Activated naive CD4-positive, alpha-beta T cell treated with anti-CD3 and anti-CD28 coated beads, Interleukin-2, amount 50 U/mL, for 72 hours (primary cell): Measurements from ENCODE around the gene MINDY1. TPM values are rescaled to one million over a fixed set of nuclear protein-coding genes. Genes with fewer than 3 reads are reported as not detected.

Experiments
- ATAC-seq, 2 donors: fragments of 150-1000 bp; cut with Tn5 transposase; 2 replicates each; pipeline ENCODE4 v1.10.0; 2021; ENCODE audit warnings: mild to moderate bottlenecking in 2 of 2, moderate library complexity in 2 of 2
- DNase-seq, 2 donors: peaks; one replicate each; pipeline ENCODE4 v3.0.0; 2021 to 2022; ENCODE audit warnings: low spot score in 2 of 2
- H3K27ac Mint-ChIP-seq, 2 donors: one replicate each; pipeline ENCODE4 v1.8.0; 2022; ENCODE audit warnings: mild to moderate bottlenecking in 2 of 2, mixed read lengths in 2 of 2
- H3K36me3 Mint-ChIP-seq, 2 donors: one replicate each; pipeline ENCODE4 v1.8.0; 2022; ENCODE audit warnings: mixed read lengths in 2 of 2
- H3K9me3 Mint-ChIP-seq, 2 donors: one replicate each; pipeline ENCODE4 v1.8.0; 2022; ENCODE audit warnings: mixed read lengths in 2 of 2
- total RNA-seq, 2 donors: library from RNA; stranded (reverse); gene quantifications; one replicate each; pipeline ENCODE4 v1.2.3, GENCODE V29; 2022

The MINDY1 gene, protein sequence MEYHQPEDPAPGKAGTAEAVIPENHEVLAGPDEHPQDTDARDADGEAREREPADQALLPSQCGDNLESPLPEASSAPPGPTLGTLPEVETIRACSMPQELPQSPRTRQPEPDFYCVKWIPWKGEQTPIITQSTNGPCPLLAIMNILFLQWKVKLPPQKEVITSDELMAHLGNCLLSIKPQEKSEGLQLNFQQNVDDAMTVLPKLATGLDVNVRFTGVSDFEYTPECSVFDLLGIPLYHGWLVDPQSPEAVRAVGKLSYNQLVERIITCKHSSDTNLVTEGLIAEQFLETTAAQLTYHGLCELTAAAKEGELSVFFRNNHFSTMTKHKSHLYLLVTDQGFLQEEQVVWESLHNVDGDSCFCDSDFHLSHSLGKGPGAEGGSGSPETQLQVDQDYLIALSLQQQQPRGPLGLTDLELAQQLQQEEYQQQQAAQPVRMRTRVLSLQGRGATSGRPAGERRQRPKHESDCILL
- total RNA-seq: 10 to 100 TPM; 23.3 to 32.3 TPM

DNA sequence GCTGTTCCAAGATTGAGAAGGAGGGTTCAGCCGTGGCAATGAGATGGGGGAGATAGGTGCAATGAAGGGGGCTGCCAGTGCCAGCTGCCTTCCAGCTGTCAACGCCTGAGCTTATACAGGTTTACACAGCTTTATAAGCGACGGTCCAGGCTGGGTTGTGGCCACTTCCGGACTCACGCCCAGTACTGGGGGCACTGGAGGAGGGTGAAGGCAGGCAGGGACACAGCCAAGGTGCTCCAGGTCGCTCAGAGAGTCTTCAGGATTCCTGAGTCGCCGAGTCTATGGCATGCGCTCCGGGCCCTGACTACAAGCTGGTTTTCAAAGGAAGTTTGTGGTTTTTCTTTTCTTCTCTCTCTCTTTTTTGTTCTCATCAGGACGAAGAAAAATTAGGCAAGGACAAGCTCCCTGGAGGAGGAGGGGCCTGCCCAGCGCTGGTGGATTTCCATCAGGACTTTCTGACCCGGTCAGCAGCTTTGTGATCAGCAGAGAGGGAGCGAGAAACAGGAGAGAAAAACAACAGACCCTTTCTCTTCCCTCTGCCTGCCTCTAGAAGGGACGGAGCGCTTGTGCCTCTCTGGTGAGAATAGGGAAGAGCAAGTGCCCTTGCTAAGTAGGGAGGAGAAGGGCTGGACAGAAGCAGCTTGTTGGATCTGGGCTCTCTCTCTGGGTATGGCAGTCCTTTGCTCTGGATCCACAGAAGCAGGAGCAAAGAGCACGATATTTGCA, at the start of gene MINDY1:
MINDY1 (minus strand) TSS at position 576 of the 726 bp plus-strand sequence. CDS start 4,285 bp downstream, outside the sequence.
- no peaks in the 10 kb centered on the region for H3K9me3 Mint-ChIP-seq
- peak within 1 kb of the TSS; percentile 97 to 99 for H3K27ac Mint-ChIP-seq
- DNase-seq (peak; percentile 44 to 62), ATAC-seq (peak; percentile 41 to 43)
- H3K36me3 Mint-ChIP-seq: peaks cover 16 to 29% of the 10 kb centered on the region in 2 donors

DNA sequence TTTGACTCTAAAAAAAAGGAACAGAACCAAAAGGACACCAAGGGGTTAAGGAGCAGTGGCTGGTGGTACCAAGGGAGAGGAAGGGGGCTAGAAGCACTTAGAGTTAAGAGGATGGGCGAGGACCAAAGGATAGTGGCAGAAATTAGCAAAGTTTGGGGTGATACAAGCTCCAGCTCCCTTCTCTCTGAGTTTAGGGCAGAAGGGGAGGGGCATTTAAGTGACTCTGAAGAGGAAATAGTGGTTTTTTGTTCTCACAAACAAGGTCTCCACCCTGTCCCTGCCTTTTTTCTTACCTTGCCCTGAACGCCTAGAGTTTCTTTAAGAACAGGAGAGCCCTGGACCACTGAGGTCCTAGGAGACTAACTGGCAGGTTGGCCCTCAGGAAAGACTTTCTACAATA, 49.4 kb upstream of the MINDY1 start:
- no peaks in the 10 kb centered on the region for H3K9me3 Mint-ChIP-seq
- ATAC-seq: no peak
- peaks cover 50 to 55% of the 10 kb centered on the region in 2 donors for H3K36me3 Mint-ChIP-seq
- peak in 1 of 2 donors; percentile 16 for DNase-seq
- H3K27ac Mint-ChIP-seq: peak overlapping the region; percentile 98 to 99

DNA sequence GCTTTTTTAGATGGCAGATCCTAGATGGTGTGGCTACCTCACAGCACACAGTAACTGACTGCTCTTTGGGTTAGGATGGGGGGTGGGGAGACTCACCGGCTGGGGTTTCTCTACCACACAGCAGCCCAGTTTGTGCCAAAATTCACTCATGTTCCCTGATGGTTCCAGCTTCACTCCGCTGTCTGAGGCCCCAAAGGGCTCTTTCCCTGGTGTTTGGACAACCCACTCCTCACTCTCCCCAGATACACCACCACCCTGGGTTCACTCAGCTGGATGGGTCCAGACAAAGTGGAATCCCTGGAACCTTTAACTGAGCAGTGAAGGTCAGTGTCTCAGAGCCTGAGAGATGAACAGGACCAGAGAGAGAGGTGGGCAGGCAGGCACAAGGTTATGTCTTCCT, 48.9 kb upstream of the MINDY1 start:
- H3K27ac Mint-ChIP-seq: peak overlapping the region; percentile 98 to 99
- peaks cover 50 to 55% of the 10 kb centered on the region in 2 donors for H3K36me3 Mint-ChIP-seq
- H3K9me3 Mint-ChIP-seq: no peaks in the 10 kb centered on the region
- ATAC-seq (no peak), DNase-seq (no peak)

GRCh38 chr1:151054971-151055547, 48.4 kb upstream of the MINDY1 start:
- Mint-ChIP-seq H3K9me3 (no peaks in the 10 kb centered on the region), H3K27ac (peak overlapping the region; percentile 98 to 99), H3K36me3 (peaks cover 50 to 55% of the 10 kb centered on the region in 2 donors)
- no peak for DNase-seq
- ATAC-seq: no peak

- DNase-seq (no peak), ATAC-seq (no peak)
- H3K9me3 Mint-ChIP-seq: no peaks in the 10 kb centered on the region
- H3K36me3 Mint-ChIP-seq: peaks cover 18 to 22% of the 10 kb centered on the region in 2 donors
- H3K27ac Mint-ChIP-seq: peak overlapping the region in 1 of 2 donors; percentile 36
Measured at GRCh38 chr1:151051356-151052009, 44.8 kb upstream of the MINDY1 start.

GRCh38 chr1:151050051-151050688, 43.5 kb upstream of the MINDY1 start:
- Mint-ChIP-seq H3K27ac (no peak overlapping the region), H3K36me3 (peaks cover 13 to 16% of the 10 kb centered on the region in 2 donors), H3K9me3 (no peaks in the 10 kb centered on the region)
- ATAC-seq (no peak), DNase-seq (no peak)

DNA sequence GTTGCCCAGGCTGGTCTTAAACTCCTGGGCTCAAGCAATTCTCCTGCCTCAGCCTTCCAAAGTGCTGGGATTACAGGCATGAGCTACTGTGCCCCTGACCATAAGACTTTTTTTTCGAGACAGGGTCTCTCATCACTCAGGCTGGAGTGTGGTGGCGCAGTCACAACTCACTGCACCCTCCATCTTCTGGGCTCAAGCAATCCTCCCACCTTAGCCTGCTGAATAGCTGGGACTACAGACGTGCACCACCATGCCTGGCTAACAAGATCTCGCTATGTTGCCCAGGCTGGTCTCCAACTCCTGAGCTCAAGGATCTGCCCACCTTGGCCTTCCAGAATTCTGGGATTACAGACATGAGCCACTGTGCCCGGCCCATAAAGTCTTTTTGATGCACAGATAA, 42.8 kb upstream of the MINDY1 start:
- no peaks in the 10 kb centered on the region for H3K9me3 Mint-ChIP-seq
- ATAC-seq (no peak), DNase-seq (no peak)
- H3K36me3 Mint-ChIP-seq: peaks cover 5 to 9% of the 10 kb centered on the region in 2 donors
- H3K27ac Mint-ChIP-seq: no peak overlapping the region

GRCh38 chr1:151048645-151049032, 41.9 kb upstream of the MINDY1 start:
- H3K27ac Mint-ChIP-seq: peak overlapping the region in 1 of 2 donors; percentile 80
- DNase-seq (no peak), ATAC-seq (peak in 1 of 2 donors; percentile 12)
- H3K9me3 Mint-ChIP-seq: no peaks in the 10 kb centered on the region
- peaks cover 0 to under 1% of the 10 kb centered on the region in 2 donors for H3K36me3 Mint-ChIP-seq

DNA sequence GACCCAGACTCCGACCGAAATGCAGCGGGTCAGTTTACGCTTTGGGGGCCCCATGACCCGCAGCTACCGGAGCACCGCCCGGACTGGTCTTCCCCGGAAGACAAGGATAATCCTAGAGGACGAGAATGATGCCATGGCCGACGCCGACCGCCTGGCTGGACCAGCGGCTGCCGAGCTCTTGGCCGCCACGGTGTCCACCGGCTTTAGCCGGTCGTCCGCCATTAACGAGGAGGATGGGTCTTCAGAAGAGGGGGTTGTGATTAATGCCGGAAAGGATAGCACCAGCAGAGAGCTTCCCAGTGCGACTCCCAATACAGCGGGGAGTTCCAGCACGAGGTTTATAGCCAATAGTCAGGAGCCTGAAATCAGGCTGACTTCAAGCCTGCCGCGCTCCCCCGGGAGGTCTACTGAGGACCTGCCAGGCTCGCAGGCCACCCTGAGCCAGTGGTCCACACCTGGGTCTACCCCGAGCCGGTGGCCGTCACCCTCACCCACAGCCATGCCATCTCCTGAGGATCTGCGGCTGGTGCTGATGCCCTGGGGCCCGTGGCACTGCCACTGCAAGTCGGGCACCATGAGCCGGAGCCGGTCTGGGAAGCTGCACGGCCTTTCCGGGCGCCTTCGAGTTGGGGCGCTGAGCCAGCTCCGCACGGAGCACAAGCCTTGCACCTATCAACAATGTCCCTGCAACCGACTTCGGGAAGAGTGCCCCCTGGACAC, 41.4 kb upstream of the MINDY1 start:
- peak; percentile 70 to 84 for ATAC-seq
- peak; percentile 60 to 65 for DNase-seq
- no peaks in the 10 kb centered on the region for H3K36me3 Mint-ChIP-seq
- H3K9me3 Mint-ChIP-seq: no peaks in the 10 kb centered on the region
- H3K27ac Mint-ChIP-seq: peak overlapping the region; percentile 80 to 88

DNA sequence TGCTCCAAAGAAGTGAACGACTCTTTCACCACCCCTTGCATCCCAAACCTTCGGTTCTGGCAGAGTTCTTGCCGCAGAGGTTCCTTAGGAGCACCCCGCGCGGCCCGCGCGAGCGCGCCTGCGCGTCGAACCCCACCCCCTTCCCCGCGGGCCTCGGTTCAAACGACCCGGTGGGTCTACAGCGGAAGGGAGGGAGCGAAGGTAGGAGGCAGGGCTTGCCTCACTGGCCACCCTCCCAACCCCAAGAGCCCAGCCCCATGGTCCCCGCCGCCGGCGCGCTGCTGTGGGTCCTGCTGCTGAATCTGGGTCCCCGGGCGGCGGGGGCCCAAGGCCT, 40.9 kb upstream of the MINDY1 start, which contains the start of gene C1orf56:
C1orf56 (plus strand) TSS at position 161 of the 334 bp plus-strand sequence; CDS start at position 258, 97 bp downstream.
- Mint-ChIP-seq H3K36me3 (no peaks in the 10 kb centered on the region), H3K27ac (peak within 1 kb of the TSS; percentile 80 to 88), H3K9me3 (no peaks in the 10 kb centered on the region)
- DNase-seq (peak in 1 of 2 donors; percentile 56), ATAC-seq (peak; percentile 68 to 69)

DNA sequence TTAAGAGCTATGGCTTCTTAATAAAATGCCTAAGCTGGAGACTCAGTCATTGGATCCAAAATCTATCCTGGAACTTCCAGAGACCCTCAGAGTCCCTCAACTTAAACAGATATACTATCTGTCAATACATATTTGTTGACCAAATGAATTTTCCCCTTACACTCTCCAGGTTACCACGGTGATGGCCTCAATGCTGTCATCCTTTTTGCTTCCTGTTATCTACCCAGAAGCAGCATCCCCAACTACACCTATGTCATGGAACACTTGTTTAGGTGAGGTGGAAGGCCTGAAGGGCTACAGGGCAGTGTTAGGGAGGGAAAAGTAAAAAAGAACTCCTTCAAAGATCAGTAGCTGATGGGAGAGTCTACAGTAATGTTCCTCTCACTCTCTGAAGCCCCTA, 36.5 kb upstream of the MINDY1 start:
- H3K36me3 Mint-ChIP-seq: no peaks in the 10 kb centered on the region
- ATAC-seq (peak; percentile 8 to 33), DNase-seq (no peak)
- peak overlapping the region; percentile 23 to 90 for H3K27ac Mint-ChIP-seq
- no peaks in the 10 kb centered on the region for H3K9me3 Mint-ChIP-seq

- no peak overlapping the region for H3K27ac Mint-ChIP-seq
- H3K36me3 Mint-ChIP-seq: peaks cover 0 to 3% of the 10 kb centered on the region in 2 donors
- ATAC-seq (no peak), DNase-seq (no peak)
- H3K9me3 Mint-ChIP-seq: no peaks in the 10 kb centered on the region
Measured at GRCh38 chr1:151039521-151039920, 32.8 kb upstream of the MINDY1 start.

GRCh38 chr1:151037032-151037431, 30.3 kb upstream of the MINDY1 start:
- no peak for ATAC-seq
- H3K27ac Mint-ChIP-seq: peak overlapping the region in 1 of 2 donors; percentile 55

GRCh38 chr1:151036356-151036755, 29.7 kb upstream of the MINDY1 start, which contains the start of gene BNIPL:
TSS of gene BNIPL (plus strand) at chr1:151036586. CDS start at chr1:151036726, 140 bp downstream.
- no peak for DNase-seq
- ATAC-seq: no peak
- Mint-ChIP-seq H3K36me3 (peaks cover 8 to 12% of the 10 kb centered on the region in 2 donors), H3K27ac (peak within 1 kb of the TSS; percentile 65 to 79), H3K9me3 (no peaks in the 10 kb centered on the region)

More at GRCh38 chr1:151037032-151037431, 30.3 kb upstream of the MINDY1 start:
- no peak for DNase-seq
- no peaks in the 10 kb centered on the region for H3K9me3 Mint-ChIP-seq
- peaks cover 5 to 12% of the 10 kb centered on the region in 2 donors for H3K36me3 Mint-ChIP-seq

- no peak for ATAC-seq
Measured at GRCh38 chr1:151035167-151035566, 28.5 kb upstream of the MINDY1 start.

More at GRCh38 chr1:151035167-151035566, 28.5 kb upstream of the MINDY1 start:
- DNase-seq: no peak
- peak overlapping the region in 1 of 2 donors; percentile 44 for H3K27ac Mint-ChIP-seq
- no peaks in the 10 kb centered on the region for H3K9me3 Mint-ChIP-seq
- H3K36me3 Mint-ChIP-seq: peaks cover 12 to 15% of the 10 kb centered on the region in 2 donors
